GM12891 (cell line): ENCODE measurements around the gene WDR64.

Experiments
- DNase-seq: peaks from one replicate; pipeline ENCODE4 v3.0.0; 2011; ENCODE audit warnings: low spot score; ENCODE audit not compliant: insufficient read length
- FAIRE-seq: peaks from 2 replicates; lab custom pipeline; 2011; peaks lifted over from hg19 to GRCh38; lab: Jason Lieb, UNC
- PAX5 ChIP-seq: IDR thresholded peaks from 2 replicates; pipeline ENCODE4 v1.6.1; 2011; ENCODE audit warnings: low read length, moderate library complexity, mild to moderate bottlenecking; ENCODE audit not compliant: insufficient read depth, severe bottlenecking
- POLR2A ChIP-seq: IDR thresholded peaks from 2 replicates; pipeline ENCODE4 v1.6.1; 2011; ENCODE audit warnings: low read depth, low read length, control low read depth
- POLR2AphosphoS5 ChIP-seq: IDR thresholded peaks from 2 replicates; pipeline ENCODE4 v1.6.1; 2011; ENCODE audit warnings: low read depth, low read length, control low read depth
- POU2F2 ChIP-seq: IDR thresholded peaks from 2 replicates; pipeline ENCODE4 v1.6.1; 2011; ENCODE audit warnings: low read depth, mild to moderate bottlenecking, control low read depth, low read length, moderate library complexity
- SPI1 ChIP-seq: IDR thresholded peaks from 2 replicates; pipeline ENCODE4 v1.6.1; 2011; ENCODE audit warnings: low read depth, low read length, control low read depth
- TAF1 ChIP-seq: IDR thresholded peaks from 2 replicates; pipeline ENCODE4 v1.6.1; 2011; ENCODE audit warnings: low read depth, low read length, control low read depth

The WDR64 gene

DNA sequence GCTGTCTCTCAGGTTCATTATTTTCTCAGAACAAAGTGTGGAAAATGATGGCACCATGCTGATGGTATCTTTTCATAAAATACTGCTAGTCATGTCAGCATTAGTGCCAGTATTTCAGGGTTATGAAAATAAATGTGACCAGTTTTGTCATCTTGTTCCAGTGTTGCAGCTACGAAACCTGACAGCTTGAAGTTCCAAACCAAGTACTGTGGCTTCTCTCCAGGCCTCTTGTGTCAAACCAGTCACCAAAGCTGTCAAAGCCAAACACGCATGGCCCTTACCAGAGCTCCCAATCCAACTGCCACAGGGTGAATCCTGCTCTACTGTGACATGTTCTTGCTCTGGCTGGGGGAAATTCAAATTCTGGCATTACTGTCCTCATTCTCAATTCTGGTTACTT, 175.2 kb downstream of the WDR64 start:
- TF ChIP-seq POLR2A: no peak
- TF ChIP-seq PAX5: no peak
- TF ChIP-seq POLR2AphosphoS5: no peak
- no peak for TF ChIP-seq TAF1
- FAIRE-seq (no peak), DNase-seq (no peak)

DNA sequence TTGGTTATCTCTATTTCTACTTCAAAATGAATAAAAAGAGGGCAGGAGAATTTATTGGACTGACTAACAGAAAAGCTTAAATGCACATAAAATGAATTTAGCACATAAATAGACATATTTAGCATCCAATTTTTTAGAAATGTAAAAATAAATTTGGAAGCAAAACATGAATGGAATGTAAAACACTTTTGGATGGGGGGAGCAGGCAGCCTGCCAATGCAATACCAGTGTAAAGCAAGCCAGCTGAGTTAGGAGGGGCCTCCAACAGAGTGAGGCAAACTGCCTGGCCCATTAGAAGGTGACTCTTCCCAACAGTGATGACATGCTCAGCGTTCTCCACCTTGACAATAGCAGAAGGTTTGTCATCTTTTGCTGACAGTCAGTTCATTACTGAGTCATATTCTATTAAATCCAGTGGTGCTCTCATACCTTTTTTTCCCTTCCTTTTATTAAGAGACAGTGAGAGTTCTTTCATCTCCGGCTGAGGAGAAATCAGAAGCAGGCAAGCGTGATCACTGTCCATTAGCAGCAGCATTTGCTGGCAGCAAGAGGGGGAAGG, 176.5 kb downstream of the WDR64 start:
- TF ChIP-seq SPI1: no peak
- no peak for DNase-seq
- FAIRE-seq: no peak

DNA sequence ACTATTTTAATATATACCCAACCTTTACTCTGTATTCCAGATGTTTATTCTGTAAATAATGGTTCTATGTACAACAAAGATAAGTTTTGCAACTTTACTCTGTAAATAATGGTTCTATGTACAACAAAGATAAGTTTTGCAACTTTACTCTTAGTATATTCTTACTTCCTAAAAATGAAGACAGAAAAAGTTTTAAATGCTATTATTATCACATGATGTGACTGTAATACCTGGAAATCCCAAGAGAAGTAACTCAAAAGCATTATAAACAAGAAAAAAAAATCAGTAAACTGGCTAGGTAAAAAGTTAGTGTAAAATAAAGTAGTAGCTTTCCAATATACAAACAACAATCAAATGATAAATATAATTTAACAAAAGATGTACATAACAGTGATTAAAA, 177.4 kb downstream of the WDR64 start:
- no peak for DNase-seq
- FAIRE-seq: no peak
- no peak for TF ChIP-seq POLR2AphosphoS5
- TF ChIP-seq POU2F2: no peak
- TF ChIP-seq TAF1: no peak
- no peak for TF ChIP-seq SPI1
- TF ChIP-seq POLR2A: no peak
- no peak for TF ChIP-seq PAX5

DNA sequence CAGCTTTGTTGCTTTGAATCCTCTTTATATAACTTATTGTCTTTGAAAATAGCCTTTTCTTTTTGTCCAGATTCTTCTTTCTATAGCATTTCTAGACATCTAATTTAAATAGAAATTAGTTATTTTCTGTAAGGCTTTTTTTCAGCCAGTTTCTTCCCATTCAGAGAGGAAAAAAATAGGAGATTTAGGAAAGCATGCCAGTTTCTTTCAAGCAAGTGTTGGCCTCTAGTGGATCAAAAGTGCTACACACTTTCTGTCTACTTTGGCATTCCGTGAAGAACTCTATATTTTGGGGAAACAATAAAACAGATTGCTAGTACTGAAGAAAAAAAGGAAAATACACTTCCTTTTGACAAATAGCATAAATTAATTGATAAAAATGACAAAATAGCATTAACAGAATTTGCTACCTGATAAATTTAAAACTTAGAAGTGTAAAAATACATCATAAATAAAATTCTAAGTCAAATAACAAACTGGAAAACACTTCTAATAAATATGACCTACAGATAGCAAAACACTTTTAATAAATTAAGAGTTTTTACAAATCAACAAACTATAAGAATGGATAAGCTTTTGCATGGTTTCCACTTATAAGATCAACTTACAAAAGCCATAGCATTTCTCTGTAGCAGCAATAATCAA, 182.8 kb downstream of the WDR64 start:
- no peak for FAIRE-seq
- TF ChIP-seq POLR2A (no peak), POU2F2 (no peak), TAF1 (no peak), POLR2AphosphoS5 (no peak), PAX5 (no peak), SPI1 (no peak)
- no peak for DNase-seq

- no peak for FAIRE-seq
- DNase-seq: no peak
Measured at GRCh38 chr1:241836941-241837340, 184.9 kb downstream of the WDR64 start.

GRCh38 chr1:241837416-241837815, 185.3 kb downstream of the WDR64 start:
- TF ChIP-seq PAX5 (no peak), POLR2A (no peak), TAF1 (no peak), SPI1 (no peak), POU2F2 (no peak), POLR2AphosphoS5 (no peak)
- FAIRE-seq: peak; percentile 16
- no peak for DNase-seq

More at GRCh38 chr1:241836941-241837340, 184.9 kb downstream of the WDR64 start:
- TF ChIP-seq POLR2AphosphoS5 (no peak), TAF1 (no peak), PAX5 (no peak)

DNA sequence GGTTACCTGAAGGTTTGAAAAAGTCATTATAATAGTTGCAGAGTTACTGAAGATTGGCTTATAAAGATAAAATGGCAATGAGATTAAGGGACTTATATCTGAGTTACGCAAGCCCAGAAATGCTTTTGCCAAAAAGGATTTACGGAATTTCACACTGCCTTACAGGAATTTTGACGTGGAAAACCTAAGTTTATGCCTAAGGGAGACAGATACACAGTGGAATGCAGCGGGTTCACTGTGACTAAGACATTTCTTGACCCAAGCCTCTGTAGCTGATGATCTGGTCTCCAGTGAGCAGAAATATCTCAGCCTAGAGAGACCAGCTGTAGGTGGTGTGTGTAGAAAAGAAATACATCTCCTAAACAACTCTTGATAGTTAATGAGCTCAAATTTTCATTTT, 185.8 kb downstream of the WDR64 start:
- TF ChIP-seq TAF1: no peak
- TF ChIP-seq POLR2AphosphoS5: no peak
- TF ChIP-seq PAX5: no peak
- TF ChIP-seq SPI1: no peak
- no peak for TF ChIP-seq POU2F2
- TF ChIP-seq POLR2A: no peak
- peak; percentile 20 for FAIRE-seq
- no peak for DNase-seq

DNA sequence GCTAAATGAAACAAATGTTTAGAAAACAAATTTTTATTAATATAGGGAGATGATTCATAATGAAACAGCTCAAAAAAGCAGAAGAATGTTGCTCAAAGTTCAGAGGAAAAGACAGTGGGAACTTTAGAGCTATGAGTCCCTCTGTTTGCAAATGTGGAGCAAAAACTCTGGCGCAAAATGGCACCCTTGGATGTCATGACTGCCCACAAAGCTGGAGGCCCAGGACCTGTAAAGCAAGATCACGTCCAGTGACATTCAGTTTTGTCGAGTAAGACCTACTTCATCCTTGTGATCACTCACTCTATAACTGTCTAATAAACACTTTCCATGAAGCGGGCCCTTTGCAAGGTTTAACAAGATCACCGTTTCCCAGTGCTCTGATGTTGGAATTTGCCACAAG, 186.8 kb downstream of the WDR64 start:
- no peak for DNase-seq
- no peak for TF ChIP-seq TAF1
- TF ChIP-seq SPI1: no peak
- no peak for TF ChIP-seq POU2F2
- TF ChIP-seq POLR2A: no peak
- TF ChIP-seq POLR2AphosphoS5: no peak
- TF ChIP-seq PAX5: no peak
- FAIRE-seq: no peak

DNA sequence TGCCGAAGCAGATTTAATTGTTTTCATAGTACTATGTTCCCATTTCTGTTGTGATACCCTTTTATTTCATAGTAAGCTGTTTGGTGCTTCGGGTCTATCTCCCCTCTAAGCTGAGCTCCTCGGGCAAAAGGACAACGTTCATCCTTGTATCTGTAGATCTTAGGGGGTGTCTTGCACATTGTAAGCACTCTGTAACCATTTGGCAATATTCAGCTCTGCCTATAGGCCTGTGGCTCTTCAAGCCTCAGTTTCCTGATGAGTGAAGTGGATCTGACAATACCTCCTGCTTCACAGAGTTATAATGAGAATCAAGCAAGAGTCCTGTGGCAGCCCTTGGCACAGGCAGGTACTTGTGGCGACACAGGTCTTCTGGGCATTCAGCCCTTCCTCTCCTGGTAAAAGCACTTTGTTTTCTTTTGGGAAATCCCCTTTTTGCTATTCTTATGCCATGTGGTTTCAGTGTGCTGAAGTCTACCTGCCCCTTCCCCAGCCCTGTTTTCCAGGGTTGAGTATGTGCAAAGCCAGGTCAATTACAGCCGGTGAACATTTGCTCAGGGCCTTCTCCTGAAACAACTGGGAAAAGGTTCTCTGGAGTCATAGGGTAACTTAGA, 187.4 kb downstream of the WDR64 start:
- FAIRE-seq: peak; percentile 84
- DNase-seq: no peak

GRCh38 chr1:241840164-241840563, 188.1 kb downstream of the WDR64 start:
- DNase-seq (no peak), FAIRE-seq (no peak)
- TF ChIP-seq PAX5 (no peak), POU2F2 (no peak), POLR2A (no peak), SPI1 (no peak), TAF1 (no peak), POLR2AphosphoS5 (no peak)

More for the DNA sequence above, 187.4 kb downstream of the WDR64 start:
- TF ChIP-seq POU2F2 (no peak), POLR2A (no peak), POLR2AphosphoS5 (no peak), SPI1 (no peak)
